GM18909 (cell line): ENCODE data around the gene ROR2.

Experiments used
- ATAC-seq: cut with Tn5 transposase; IDR thresholded peaks from one replicate; pipeline ENCODE4 v1.9.1; 2021; ENCODE audit warnings: mild to moderate bottlenecking; ENCODE audit not compliant: unreplicated experiment, poor library complexity

The ROR2 gene

DNA sequence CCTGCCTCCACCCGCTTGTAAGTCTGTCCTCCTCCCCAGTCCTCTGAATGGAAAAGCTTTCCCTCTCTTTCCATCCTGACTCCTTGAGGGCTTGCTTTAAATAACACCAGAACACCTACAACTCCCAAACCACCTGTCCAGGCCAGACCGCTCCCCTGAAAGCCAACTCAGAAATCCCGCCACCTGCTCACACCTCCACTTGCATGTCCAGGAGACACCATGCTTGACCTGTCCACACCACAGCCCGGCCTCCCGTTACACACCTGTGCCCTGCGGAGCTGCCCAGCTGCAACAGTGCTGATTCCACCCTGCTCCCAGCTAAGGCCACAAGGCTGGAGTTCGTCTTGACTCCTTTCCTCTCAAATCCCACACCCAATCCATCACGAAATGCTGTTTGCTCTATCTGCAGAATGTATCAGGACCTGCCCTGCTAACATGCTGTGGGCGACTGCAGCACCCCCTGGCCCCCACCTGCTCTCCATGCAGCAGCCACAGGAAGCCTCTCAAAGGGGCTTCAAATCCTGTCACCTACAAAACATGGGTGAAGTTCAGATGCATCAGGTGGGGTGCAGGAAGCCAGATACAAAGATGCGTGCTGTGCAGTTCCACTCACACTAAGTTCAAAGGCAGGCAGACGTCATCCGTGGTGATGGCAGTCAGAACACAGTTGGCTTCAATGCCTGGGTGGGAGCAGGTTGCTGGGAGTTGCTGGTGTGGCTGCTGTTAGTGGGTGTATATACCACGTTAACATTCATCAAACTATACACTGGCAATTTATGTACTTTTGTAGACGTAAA lies 166.0 kb downstream of the ROR2 start:
- ATAC-seq = no peak

DNA sequence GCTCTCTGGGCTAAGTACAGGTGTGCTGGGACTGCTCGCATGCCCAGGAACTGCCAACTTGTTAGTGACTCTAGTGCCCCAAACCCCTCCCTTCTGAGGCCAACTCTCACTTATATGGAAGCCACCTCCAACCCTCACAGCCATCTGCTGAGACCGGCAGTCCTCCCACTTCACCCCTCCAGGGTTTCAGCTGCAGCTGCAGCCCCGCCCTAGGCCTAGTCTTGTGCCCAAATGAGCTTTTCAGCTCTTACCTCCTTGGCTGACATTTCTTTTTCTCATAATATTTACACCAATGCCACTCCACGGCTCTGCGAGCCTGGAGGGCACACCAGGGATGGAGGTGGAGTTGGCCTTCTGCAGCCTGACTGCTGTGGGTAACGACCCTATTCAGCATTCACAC lies 166.6 kb downstream of the ROR2 start:
- no peak for ATAC-seq

DNA sequence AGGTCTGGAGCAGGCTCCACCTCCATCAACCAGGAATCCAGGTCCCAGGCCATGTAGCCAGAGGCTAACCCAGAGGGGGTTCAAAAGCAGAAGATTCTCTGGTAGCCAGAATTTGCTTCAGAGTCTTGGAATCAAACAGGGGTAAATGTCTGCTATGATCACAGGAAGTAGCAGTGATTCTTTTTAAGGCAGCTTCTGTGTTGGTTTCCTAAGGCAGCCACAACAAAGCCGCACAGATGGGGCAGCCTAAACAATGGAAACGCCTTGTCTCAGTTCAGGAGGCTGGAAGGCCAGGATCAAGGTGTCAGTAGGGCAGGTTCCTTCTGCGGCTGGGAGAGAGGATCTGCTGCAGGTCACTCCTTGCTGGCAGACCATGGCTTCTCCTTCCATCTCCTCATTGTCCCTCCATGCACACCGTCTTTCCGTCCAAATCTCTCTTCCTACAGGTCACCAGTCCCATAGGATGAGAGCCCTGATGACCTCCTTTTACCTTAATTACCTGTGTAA lies 167.3 kb downstream of the ROR2 start:
- no peak for ATAC-seq

DNA sequence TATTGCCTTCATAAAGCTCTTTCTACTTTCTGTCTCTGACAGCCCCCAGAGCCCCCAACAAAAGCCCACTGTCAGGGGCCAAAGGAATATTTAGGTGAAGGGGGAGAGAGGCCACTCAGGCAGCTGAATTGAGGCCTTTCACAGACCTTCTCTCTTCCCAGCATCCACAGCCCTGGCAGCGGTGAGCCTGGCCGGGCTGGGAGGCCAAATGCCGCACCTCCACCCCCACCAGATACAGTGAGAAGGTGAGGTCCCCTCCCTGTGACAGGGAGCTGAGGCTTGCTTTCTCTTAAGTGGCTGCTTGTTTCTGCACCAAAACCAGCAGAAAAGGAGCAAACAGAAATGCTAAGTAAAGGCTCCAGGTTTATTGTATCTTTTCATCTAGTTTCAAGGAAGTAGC lies 168.1 kb downstream of the ROR2 start:
- no peak for ATAC-seq

DNA sequence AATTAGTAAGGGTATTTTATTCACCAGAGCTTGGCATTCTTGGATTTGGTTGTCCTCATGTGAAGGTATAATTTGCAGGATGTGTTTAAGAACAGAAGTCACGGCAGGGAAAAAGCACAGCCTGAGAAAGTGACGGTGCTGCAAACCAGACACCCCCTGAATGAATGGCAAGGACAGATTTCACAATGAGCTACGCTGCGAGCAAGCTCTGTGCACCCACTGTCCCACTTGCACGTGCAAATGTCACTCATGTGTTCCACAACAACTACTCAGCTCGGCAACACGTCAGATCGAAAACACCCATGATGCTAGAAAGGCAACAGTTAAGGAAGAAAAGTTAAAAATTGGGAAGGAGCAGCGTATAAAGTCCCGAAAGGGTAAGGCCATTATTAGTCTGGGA lies 168.9 kb downstream of the ROR2 start:
- ATAC-seq = no peak

DNA sequence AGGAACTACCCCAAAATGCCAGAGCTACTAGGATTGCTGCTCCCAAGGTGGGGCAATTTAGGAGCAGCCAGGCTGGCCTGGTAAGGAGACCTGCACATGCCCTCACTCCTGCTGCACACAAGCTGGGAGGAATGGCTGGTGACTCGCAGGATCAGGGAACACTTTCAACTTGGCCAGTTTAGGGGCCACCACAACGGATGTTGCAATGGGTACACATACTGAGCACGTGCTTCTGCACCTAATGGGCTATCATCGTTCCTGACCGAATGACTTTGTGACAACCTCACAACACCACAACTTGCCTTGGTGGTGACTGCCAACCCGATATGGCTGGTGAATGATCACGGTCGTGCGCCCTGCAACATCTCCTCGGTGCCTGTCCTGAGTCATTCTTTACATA lies 172.0 kb downstream of the ROR2 start:
- no peak for ATAC-seq

DNA sequence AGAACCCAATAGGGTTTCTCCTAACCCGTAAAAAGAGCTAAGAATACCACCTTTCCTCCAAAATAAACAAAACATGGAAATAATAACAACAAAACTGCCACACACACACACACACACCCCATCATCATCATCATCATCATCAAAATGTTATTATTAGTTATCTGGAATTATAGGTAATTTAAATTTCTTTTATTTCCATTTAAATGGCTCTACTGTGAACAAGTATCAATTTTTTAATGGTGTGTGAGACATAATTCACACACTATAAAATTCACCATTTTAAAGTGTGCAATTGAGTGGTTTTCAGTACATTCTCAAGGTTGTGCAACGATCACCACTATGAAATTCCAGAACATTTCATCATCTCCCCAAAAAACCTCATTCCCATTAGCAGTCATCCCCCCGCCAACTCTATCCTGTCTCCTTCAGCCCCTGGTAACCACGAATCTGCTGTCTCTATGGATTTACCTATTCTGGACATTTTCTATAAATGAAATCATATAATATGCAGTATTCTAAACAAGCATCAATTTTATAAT lies 172.7 kb downstream of the ROR2 start:
- no peak for ATAC-seq

DNA sequence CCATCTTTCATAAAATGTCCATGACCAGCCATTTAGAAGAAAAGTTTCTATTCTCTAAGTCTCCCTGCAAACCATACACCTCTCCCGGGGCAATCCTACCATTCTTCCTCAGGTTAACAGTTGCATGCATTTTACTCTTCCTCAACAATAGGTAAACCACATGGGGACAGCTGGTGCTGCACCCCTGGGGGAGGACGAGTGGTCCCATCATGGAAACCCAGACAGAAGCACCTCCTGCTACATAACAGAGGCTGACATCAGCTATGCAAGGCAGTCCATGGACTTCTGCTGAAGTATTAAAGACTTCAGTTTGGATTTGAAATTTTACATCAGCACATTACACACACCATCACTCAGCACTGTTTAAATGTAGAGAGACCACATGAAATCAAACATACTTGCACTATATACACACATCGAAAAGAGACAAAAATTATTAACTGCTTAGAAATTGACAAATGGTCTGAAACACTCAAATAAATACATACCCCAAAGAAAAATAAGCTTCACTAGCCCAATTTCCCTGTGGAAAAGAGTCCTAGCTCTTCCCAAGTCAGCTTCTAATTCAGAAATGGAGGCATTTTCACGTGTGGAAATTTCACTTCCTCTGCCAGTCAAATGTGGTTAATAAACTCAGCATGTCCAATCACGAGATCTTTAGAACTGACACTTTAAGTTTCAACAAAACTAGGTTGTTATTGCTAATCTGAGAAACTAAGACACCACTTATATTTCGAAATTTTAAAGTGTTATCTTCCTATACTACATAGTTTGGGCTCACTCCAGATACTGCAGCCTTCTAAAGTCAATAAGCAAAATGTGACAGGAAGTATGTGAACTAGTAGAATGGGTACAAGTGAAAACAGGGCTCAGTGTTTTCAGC lies 173.4 kb downstream of the ROR2 start:
- no peak for ATAC-seq

DNA sequence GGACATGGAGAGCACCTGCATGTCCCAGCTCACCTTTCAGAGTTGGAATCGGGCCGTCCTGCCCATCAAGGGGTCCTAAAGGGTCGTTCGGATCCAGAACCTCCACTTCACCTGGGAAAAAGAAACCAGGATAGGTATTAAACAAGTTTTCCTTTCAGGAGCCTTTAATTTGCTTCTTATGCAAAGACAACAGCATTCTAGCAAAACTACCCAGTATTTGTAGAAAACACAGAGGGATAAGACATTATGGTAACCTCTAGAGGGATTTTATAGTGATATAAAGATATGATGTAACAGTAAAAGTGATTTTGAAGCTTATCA lies 174.4 kb downstream of the ROR2 start:
- ATAC-seq = no peak

DNA sequence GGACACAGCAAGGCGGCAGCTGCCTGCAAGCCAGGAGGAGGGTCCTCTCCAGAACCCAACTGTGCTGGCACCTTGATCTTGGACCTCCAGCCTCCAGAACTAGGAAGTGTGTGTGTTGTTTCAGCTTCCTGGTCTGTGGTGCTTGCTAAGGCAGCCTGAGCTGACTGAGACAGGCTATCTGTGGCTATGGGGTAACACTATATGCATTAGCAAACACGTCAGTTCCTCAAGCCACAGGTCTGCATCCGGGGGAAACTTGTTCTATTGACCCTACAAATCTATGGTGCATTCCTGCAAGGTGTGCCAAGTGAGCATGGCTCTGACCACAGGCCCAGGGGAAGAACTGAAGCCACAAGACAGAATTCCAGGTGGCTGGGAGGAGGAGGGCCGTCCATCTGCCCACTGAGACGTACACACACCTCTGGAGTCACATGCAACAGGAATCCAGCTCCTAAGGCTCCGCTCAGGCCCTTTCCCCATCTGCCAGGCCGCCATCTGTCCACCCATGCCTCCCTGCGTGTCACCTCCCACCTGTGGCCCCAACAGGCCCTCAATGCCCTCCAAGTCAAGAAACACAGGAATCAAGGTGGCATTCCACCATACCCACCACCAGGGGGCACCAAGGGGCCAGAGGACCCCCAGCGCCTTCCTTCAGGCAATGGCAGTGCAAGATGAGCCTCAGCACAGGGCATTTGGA lies 174.9 kb downstream of the ROR2 start:
- ATAC-seq = peak; percentile 61

DNA sequence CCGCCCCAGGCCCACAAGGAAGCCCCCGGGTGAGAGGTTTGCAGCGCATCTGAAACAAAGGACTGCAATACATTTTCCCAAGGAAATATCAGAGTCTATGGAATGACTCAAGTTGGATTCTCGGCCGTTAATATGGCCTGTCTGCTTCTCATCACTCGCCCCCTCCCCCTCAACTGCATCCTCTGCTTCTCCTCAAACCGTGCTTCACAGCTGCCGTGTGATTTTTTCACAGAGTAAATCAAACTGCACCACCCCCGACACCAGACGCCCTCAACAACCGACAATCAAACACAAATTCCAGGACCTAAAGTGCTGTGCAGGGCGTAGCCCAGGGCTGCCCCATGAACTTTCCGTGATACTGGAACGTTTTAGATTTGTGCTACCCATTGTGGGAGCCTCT lies 176.9 kb downstream of the ROR2 start:
- no peak for ATAC-seq

DNA sequence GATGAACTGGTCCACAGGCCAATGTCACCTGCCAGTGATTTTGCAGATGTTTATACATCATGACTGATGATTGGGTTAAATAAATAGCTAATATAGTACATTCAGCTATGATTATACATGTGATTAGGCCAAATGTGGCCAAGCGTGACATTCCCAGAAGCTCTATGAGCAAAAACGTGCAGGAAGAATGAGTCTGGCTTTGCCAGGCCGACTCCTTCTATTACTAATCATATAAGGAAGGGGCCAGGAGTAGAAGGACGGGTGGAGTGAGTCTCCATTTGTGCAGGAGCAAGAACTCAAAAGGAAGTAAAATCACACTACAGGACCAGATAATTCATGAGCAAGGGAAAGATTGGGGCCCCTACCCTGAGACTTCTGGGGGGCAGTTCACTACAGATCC lies 178.2 kb downstream of the ROR2 start:
- ATAC-seq = no peak

DNA sequence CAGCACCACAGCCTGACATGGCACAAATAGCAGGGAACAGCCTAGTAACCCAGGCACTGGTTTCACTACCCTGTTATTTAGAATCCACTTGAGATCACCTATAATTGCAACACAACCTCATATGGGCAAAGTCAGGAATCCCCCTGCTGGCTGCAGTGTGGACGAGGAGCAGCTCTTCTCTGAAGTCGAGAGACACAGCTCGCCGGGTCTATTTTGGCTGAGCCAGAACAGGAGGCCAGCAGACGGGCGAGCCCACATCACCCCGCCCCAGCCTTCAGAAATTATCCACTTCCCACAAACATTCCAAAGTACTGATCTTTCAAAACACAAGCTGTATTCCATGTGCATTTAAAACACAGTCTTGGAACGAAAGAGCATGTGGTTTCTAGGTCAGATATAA lies 179.0 kb downstream of the ROR2 start:
- ATAC-seq = no peak

DNA sequence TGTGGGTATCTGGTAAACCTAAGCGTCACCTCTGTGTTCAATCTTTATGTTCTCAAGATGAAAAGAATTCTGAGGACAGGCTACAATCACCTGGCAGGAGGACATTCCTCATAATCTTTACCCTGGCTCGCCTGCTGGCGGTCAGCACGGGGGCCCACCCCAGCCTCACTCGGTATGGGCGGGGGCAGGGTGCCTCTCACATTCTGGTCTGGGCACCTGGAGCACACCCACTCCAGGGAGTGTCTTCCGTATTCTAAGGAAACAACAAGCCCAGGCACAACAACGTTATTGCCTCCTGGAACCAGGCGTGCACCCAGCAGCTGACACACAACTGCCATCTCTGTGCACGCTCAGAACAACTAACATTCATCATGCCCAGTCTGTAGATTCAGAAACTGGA lies 179.8 kb downstream of the ROR2 start:
- no peak for ATAC-seq

DNA sequence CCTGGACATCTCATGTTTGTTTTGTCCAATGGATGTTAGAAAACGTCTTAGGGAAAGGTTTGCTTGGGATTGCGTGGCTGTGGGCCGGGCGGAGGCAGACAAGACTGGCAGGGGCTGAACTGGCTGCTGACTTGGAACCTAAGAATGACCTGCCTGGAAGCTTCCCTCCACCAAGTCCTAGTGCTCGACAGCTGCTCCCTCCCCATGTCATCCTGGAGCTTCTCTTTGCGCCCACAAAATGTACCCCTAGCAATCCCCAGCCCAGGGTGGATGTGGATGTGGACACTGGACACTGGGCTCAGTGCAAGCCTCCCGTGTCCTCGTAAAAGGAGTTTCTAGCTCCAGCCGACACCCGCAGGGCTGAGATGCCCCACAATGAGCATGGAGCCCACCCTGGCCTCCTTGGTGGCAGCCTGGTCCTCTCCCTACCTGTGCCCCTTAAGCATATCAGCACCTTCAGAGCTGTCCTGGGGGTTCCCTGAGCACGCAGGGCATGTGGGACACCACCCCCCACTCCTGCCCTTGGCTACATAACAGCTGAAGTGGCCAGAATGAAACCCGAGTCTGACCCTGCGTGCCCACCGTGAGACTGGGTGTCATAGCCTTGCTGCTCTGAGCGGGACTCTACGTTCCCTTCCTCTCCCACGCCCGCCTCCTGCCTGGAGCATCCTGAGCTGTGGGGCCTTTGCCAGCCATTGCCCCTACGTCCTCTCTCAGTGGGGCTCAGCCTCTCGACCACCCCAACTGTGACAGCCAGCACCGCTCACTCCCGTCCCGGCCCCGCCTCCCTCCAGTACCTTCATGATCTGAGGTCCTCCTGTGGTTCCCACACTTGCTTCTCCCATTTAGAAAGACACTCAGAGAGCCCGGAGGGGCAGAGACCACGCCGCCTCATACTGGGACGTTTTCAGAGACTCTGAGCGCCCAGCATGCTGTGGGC lies 180.8 kb downstream of the ROR2 start:
- no peak for ATAC-seq

DNA sequence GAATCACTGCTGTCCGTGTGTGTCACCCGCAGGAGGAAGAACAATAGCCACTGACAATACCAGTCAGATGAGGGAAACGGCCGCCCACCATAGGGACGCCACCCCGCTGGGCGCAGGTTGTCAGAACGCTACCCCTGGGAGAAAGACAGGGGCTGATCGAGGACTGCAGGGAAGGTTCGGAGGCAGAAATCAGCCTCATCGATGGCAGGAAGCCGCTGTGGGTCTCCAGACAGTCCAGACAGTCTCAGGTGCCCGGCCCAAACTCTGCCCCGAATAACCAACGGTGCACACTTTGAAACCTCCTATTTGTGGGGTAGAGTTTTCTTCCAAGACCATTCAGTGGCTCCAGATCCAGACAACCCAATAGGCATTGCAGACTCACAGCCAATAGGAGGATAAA lies 181.5 kb downstream of the ROR2 start:
- no peak for ATAC-seq

DNA sequence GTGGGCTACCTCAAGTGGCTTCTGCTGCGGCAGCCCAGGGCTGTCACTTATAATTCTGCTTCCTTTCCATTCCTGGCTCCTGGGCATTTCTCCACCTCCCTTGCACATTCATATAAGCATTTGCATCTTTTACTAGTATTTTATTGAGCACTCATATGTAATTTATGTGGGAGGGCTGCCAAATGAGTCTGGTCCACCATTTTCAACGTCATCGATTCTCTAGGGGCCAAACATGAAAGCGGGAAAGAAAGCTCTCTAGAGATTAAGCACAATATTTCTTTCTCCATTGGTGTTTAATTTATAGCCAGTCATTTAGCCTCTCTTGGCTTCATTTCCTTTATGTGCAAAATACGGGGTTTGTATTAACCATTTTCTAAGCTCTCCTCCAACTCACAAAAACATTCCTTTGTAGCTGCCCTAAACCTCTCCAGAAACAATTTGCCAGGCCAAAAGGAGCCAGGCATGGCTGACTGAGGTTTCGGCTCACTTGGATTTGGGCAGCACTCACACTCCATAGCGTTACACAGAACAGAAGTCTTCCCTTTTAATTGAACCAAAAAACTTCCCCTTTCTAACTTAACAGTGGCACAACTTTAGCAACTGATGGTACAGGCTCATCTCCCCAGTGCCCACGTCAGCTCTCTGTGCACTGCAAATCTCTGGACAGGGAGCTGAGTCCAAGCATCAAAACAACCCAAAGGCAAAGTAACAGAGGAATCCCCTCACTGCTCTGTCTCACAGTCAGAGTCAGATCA lies 183.5 kb downstream of the ROR2 start:
- ATAC-seq = no peak

DNA sequence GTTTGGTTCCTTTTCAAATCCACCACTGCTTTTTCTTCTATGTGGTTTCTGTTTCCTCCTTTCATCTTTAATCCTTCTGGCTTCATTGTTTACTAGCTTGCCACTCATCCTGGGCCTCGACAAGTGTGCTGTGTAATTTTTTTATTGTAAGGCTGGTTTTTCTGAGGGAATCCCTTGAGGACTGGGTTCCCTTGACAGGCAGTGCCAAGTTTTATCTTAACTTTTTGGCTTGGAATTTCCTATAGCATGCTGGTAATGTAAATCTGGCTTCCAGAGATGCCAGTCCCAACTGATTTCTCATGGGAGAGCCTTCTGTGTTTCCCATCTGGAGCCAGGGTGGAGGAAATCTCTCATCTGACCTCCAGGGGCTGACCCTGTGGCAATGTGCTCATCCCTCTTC lies 184.7 kb downstream of the ROR2 start:
- ATAC-seq = no peak

DNA sequence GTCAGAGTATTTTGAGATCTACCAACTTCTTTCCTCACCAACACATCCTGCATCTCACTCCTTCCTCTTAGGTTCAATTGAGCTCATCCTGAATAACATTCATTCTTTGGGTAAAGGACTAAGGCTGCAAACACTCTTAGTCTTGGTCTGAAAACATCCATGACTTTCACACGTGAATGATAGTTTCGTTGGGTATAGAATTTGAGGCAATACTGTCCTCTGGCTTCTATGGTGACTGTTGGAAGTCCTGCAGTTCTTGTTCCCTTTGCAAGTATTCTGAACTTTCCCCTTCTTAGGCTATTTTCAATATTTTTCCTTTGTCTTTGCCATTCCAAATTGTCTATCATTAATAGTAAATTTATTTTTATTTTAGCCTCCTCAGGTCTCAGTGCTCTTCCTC lies 185.4 kb downstream of the ROR2 start:
- no peak for ATAC-seq
